Left lung (tissue), 10 donors: ENCODE data around the gene TMEM74B. TPM values are rescaled to one million over a fixed set of nuclear protein-coding genes. Genes with fewer than 3 reads are reported as not detected.

Experiments used
- ATAC-seq: fragments of 200-7000 bp; cut with Tn5 transposase; one replicate; pipeline ENCODE4 v1.9.1; 2020; ENCODE audit warnings: moderate library complexity
- DNase-seq, 4 donors: peaks; one replicate each; pipeline ENCODE4 v3.0.0-alpha.2; 2013 to 2020
- H3K27ac ChIP-seq, 2 donors: fragments of 200-600 bp; sonication (generic) in 1 of 2; one replicate each; pipeline versions ENCODE4 v1.5.0 to v1.8.0; 2020 to 2021
- H3K27me3 ChIP-seq, 2 donors: fragments of 200-600 bp; sonication (generic) in 1 of 2; one replicate each; pipeline versions ENCODE4 v1.5.0 to v1.8.0; 2020 to 2021
- H3K36me3 ChIP-seq, 2 donors: fragments of 200-600 bp; sonication (generic) in 1 of 2; one replicate each; pipeline versions ENCODE4 v1.5.0 to v1.8.0; 2020 to 2021
- H3K4me1 ChIP-seq, 2 donors: fragments of 200-600 bp; one replicate each; pipeline ENCODE4 v1.8.0; 2021
- H3K4me3 ChIP-seq, 2 donors: fragments of 200-600 bp; sonication (generic) in 1 of 2; one replicate each; pipeline versions ENCODE4 v1.5.0 to v1.8.0; 2020 to 2021; ENCODE audit warnings: mild to moderate bottlenecking in 1 of 2
- H3K9me3 ChIP-seq, 2 donors: fragments of 200-600 bp; sonication (generic) in 1 of 2; one replicate each; pipeline versions ENCODE4 v1.5.0 to v1.8.0; 2020 to 2021
- intact Hi-C, 2 donors: fragments of 100-400 bp; cut with DNase I; formaldehyde crosslinking; loops; one replicate each; pipeline versions ENCODE4 v1.11.2 to v1.14.2; 2022
- polyA plus RNA-seq, 6 donors: library from polyadenylated mRNA; unstranded; fragments of 120-200 nt; gene quantifications; one replicate each; pipeline ENCODE4 v1.2.1, GENCODE V29; 2013; ENCODE audit not compliant: insufficient read length in 6 of 6
- total RNA-seq, 2 donors: library from RNA; stranded (reverse); fragmentation: NEBNext Ultra II Directional; extraction: Animal tissue kit (Norgen Biotek cat#: 25700); gene quantifications; one replicate each; pipeline ENCODE4 v1.2.1, GENCODE V29; 2021
- TF ChIP-seq, protein P1 (sequence below), 2 donors: fragments of 200-600 bp; sonication (generic) in 1 of 2; IDR thresholded peaks; one replicate each; pipeline versions ENCODE4 v1.5.0 to v1.8.0; 2021; ENCODE audit warnings: antibody characterized with exemption in 2 of 2
- donor health status: DM: no; HTN: yes; CAD: no.
- donor health status: DM: no; HTN: no; CAD: no.

Gene TMEM74B
- total and polyA plus RNA-seq, 8 donors = 4.0 to 16.3 (median 13.0) TPM

DNA sequence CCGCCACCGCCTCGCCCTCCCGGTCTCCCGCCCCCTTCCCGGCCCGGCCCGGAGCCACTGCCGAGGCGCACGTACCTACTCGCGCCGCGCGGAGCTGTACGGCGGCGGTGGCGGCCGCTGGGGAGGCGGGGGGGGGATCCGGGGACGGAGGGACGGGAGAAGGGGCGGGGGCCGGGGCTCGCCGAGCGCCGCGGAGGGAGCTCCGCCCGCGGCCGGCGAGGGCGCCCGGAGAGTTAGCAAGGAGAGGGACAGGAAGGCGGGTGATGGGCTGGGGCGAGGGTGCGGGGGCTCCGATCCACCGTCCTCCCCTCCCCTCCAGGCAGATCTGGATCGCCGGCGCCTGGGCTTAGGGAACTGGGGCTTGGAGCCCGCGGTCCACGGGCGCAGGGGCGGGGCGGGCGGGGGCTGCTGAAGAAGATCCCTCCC lies 548 bp upstream of the TMEM74B start:
- H3K9me3 ChIP-seq = no peaks in the 10 kb centered on the region
- H3K27ac ChIP-seq = no peak overlapping the region
- H3K36me3 ChIP-seq = peaks cover 0 to 7% of the 10 kb centered on the region in 2 donors
- peaks cover 10 to 46% of the 10 kb centered on the region in 2 donors for H3K27me3 ChIP-seq
- TF ChIP-seq, protein P1, sequence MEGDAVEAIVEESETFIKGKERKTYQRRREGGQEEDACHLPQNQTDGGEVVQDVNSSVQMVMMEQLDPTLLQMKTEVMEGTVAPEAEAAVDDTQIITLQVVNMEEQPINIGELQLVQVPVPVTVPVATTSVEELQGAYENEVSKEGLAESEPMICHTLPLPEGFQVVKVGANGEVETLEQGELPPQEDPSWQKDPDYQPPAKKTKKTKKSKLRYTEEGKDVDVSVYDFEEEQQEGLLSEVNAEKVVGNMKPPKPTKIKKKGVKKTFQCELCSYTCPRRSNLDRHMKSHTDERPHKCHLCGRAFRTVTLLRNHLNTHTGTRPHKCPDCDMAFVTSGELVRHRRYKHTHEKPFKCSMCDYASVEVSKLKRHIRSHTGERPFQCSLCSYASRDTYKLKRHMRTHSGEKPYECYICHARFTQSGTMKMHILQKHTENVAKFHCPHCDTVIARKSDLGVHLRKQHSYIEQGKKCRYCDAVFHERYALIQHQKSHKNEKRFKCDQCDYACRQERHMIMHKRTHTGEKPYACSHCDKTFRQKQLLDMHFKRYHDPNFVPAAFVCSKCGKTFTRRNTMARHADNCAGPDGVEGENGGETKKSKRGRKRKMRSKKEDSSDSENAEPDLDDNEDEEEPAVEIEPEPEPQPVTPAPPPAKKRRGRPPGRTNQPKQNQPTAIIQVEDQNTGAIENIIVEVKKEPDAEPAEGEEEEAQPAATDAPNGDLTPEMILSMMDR (IDR thresholded peaks at IDR 0.05) = no peak
- ATAC-seq (peak; percentile 39), DNase-seq (no peak)
- peak overlapping the region; percentile 35 to 41 for H3K4me3 ChIP-seq
- peaks cover 5 to 13% of the 10 kb centered on the region in 2 donors for H3K4me1 ChIP-seq
- intact Hi-C loops = no loop called here

DNA sequence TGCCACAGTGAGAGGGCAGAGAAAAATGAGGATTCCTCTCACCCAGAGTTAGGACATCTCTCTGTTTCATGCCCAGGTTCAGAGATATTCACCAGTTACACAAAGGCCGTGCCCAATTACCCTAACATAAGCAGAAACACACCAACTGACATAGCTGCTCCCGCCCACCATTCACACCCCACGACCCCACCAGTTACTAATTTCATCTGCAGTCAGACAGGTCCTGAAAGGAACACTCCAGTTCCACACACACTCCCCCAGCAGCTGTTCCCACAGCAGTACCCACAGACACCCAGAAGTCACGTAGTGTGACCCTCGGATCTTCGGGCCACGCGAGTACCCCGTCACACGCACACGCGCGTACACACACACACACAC lies 532 bp downstream of the TMEM74B start:
- Histone ChIP-seq H3K27me3 (peaks cover 10 to 46% of the 10 kb centered on the region in 2 donors), H3K36me3 (peaks cover 0 to 7% of the 10 kb centered on the region in 2 donors), H3K27ac (no peak overlapping the region), H3K4me3 (peak overlapping the region; percentile 35 to 41), H3K9me3 (no peaks in the 10 kb centered on the region), H3K4me1 (peaks cover 5 to 13% of the 10 kb centered on the region in 2 donors)
- ATAC-seq = no peak
- TF ChIP-seq, protein P1 (IDR thresholded peaks at IDR 0.05) = no peak
- intact Hi-C loops = no loop called here
- no peak for DNase-seq

DNA sequence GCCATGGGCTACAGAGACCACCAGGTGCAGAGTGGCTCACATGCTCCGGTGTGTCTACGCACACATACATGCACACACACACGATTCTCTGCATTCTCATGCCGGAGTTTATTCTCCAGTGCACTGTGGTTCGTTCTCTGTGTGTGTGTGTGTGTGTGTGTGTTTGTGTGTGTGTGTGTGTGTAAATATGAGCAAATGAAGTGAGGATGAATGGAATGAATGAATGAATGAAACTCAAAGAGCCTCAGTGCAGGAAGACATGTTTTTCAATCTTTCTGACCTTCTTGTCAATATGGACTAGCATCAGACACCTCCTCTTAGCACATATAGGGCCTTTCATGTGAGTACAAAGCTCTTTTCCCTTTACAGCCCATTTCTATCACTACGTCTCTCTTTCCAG lies 1.6 kb downstream of the TMEM74B start:
- TF ChIP-seq, protein P1 (IDR thresholded peaks at IDR 0.05) = no peak
- ATAC-seq (no peak), DNase-seq (no peak)
- H3K4me1 ChIP-seq = peaks cover 5 to 13% of the 10 kb centered on the region in 2 donors
- peaks cover 10 to 46% of the 10 kb centered on the region in 2 donors for H3K27me3 ChIP-seq
- no peaks in the 10 kb centered on the region for H3K9me3 ChIP-seq
- H3K36me3 ChIP-seq = peaks cover 0 to 7% of the 10 kb centered on the region in 2 donors
- H3K27ac ChIP-seq = no peak overlapping the region
- intact Hi-C loops = no loop called here
- H3K4me3 ChIP-seq = no peak overlapping the region

DNA sequence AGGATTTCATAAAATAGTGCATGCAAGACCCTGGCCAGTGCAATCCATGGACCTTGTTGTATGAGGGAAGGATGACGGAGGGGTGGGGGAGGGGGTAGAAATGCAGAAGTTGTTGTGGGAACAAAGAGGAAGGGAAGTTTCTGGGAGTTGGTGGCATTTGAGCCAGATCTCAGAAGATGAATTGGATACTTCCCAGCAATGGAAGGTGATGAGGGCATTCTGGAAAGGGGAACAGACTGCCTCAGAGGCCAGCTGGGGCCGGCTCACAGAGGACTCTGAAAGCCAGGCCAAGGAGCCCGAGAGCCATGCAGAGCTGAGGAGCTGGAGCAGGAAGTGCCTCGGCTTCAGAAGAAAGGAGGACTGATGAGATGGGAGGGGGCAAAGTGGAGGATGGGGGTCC lies 2.7 kb downstream of the TMEM74B start:
- H3K4me1 ChIP-seq = peaks cover 5 to 13% of the 10 kb centered on the region in 2 donors
- peaks cover 10 to 45% of the 10 kb centered on the region in 2 donors for H3K27me3 ChIP-seq
- peak; percentile 19 for ATAC-seq
- H3K9me3 ChIP-seq = no peaks in the 10 kb centered on the region
- peaks cover 0 to 12% of the 10 kb centered on the region in 2 donors for H3K36me3 ChIP-seq
- H3K4me3 ChIP-seq = no peak overlapping the region
- H3K27ac ChIP-seq = no peak overlapping the region
- TF ChIP-seq, protein P1 (IDR thresholded peaks at IDR 0.05) = no peak
- intact Hi-C loops = no loop called here
- no peak for DNase-seq

DNA sequence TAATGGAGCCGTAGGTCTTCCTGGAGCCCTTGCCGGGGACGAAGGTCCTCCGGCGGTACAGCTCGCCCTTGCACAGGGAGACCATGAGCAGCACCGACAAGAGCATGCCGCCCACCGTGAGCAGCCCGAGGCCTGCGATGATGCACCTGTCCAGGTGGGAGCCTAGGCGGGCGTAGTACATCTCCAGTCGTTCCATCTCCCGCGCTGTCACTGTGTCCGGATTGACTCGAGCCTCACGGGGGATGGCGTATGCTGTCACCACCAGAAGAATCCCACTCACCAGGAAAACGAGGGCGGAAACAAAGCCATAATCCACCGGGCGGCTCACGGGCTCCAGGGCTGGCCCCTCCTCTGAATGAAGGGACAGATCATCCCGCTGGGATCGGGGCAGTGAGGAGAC lies 3.8 kb downstream of the TMEM74B start:
- Histone ChIP-seq H3K27ac (no peak overlapping the region), H3K4me1 (peaks cover 3 to 13% of the 10 kb centered on the region in 2 donors), H3K9me3 (no peaks in the 10 kb centered on the region), H3K36me3 (peaks cover 0 to 23% of the 10 kb centered on the region in 2 donors), H3K27me3 (peaks cover 10 to 33% of the 10 kb centered on the region in 2 donors), H3K4me3 (no peak overlapping the region)
- no peak for ATAC-seq
- TF ChIP-seq, protein P1 (IDR thresholded peaks at IDR 0.05) = no peak
- intact Hi-C loops = no loop called here
- DNase-seq = peak in 1 of 4 donors; percentile 68
